HK-2 (cell line): ENCODE measurements around the gene TBCE.
"Not testable (repeated sequence)": the region's sequence is repeated elsewhere in the genome, so short reads cannot be mapped to it uniquely, and the experiment has no call there.

ENCODE experiments used
- DNase-seq: peaks from one replicate; pipeline ENCODE4 v3.0.0-alpha.2; 2018; ENCODE audit not compliant: unreplicated experiment

TBCE gene

DNA sequence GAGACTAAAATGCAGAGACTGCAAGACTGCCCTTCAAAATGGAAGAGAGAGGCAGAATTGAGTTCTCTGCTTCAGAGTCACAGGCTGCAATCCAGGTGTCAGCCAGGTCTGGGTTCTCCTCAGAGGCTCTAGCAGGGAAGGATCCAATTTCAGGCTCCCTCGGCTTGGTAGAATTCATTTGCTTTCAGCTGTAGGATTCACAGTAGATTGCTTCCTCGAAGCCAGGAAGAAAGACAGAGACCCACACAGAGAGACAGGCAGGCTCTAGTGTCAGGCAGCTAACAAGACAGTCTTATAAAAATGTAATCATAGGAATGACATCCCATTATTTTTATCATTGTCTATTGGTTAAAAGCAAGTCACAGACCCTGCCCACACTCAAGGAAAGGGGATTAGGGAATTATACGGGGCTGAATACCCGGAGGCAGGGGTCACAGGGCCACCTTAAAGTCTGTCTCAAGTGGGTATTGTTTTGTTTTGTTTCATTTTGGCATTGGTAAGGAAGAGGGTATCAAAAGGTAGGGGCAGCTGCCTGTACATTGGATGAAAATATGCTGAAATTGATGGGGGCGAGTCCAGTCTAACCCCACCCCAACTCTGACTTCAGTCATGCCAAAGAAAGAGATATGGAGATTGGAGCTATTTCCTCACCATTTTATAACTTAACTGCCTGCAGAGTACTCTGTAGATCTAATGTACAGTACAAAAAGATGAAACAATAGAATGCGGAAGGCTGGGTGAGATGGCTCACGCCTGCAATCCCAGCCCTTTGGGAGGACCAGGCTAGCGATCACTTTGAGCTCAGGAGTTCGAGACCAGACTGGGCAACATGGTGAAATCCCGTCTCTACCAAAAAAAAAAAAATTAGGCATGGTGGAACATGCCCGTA, 9.5 kb upstream of the TBCE start:
- no peak for DNase-seq

DNA sequence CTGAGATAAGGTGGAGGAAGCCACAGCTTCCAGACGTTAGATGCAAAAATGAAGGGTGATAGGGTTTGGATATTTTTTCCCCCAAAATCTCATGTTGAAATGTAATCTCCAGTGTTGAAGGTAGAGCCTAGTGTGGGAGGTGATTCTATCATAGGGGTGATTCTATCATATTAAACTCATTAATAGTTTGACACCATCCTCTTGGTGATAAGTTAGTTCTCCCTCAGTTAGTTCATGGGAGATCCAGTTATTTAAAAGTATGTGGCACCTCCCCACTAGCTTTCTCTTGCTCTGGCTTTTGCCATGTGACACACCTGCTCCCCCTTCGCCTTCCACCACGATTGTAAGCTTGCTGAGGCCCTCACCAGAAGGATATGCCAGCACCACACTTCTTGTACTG, 8.3 kb upstream of the TBCE start:
- DNase-seq: no peak

DNA sequence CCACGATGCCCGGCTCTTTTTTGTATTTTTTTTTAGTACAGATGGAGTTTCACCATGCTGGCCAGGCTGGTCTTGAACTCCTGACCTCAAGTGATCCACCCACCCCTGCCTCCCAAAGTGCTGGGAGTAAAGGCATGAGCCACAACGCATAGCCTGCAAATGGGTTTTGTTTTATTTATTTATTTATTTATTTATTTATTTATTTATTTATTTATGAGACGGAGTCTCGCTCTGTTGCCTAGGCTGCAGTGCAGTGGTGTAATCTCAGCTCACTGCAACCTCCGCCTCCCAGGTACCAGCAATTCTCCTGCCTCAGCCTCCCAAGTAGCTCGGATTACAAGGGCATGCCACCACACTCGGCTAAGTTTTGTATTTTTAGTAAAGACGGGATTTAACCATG, 3.0 kb upstream of the TBCE start:
- not testable (repeated sequence) for DNase-seq

DNA sequence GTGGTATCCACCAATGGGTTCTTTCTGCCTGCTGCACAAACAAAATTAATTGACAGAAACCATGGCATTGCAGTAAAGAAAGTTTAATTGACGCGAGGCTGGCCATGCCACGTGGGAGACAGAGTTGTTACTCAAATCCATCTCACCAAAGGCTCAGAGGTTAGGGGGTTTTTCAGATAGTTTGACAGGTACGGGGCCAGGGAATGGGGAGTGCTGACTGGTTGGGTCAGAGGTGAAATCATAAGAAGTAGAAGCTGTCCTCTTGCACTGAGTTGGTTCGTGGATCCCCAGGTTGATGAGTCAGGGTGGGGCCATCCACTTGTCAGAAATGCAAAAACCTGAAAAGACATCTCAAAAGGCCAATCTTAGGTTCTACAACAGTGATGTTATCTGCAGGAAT, 941 bp upstream of the TBCE start:
- DNase-seq: no peak

- DNase-seq: no peak
Observed at GRCh38 chr1:235368428-235368827, 1.2 kb downstream of the TBCE start.

DNA sequence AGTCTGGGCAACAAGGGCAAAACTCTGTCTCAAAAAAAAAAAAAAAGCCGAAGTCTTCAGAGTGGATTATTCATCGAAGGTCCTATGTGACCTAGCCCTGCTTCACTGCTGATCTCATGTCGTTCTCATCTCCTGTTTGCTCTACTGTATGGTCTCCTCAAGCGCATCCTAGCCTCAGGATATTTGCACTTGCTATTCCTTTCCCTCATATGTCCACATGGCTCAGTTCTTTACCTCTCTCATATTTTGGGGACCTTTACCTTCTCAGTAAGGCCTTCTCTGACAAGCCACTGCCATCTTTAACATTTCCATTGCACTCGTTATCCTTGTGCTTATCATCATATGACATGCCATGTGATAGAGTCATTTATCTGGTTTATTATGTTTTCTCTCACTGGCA, 2.6 kb downstream of the TBCE start:
- no peak for DNase-seq

- no peak for DNase-seq
Observed at GRCh38 chr1:235375919-235376605, 8.8 kb downstream of the TBCE start.

DNA sequence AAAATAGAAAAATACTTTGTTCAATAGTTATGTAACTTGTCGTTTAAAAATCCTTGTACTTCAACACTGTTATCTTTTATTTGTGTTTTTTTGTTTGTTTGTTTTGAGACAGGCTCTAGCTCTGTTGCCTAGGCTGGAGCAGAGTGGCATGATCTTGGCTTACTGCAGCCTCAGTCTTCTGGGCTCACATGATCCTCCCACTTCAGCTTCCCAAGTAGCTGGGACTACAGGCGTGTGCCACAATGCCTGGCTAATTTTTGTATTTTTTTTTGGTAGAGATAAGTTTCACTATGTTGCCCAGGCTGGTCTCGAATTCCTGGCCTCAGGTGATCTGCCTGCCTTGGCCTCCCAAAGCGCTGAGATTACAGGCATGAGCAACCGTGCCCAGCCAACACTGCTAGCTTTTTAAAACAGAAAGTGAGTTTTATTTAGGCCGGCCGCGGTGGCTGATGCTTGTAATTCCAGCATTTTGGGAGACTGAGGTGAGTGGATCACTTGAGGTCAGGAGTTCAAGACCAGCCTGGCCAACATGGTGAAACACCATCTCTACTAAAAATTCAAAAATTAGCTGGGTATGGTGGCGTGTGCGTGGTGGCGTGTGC, 11.0 kb downstream of the TBCE start:
- DNase-seq: not testable (repeated sequence)

- not testable (repeated sequence) for DNase-seq
Observed at GRCh38 chr1:235381955-235382739, 14.9 kb downstream of the TBCE start.

DNA sequence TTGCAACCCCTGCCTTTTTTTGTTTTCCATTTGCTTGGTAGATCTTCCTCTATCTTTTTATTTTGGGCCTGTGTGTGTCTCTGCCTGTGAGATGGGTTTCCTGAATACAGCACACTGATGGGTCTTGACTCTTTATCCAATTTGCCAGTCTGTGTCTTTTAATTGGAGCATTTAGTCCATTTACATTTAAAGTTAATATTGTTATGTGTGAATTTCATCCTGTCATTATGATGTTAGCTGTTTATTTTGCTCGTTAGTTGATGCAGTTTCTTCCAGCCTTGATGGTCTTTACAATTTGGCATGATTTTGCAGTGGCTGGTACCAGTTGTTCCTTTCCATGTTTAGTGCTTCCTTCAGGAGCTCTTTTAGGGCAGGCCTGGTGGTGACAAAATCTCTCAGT, 18.4 kb downstream of the TBCE start:
- DNase-seq: not testable (repeated sequence)

GRCh38 chr1:235391874-235392273, 24.6 kb downstream of the TBCE start:
- no peak for DNase-seq

- no peak for DNase-seq
Observed at GRCh38 chr1:235397733-235398132, 30.5 kb downstream of the TBCE start.

- no peak for DNase-seq
Observed at GRCh38 chr1:235399661-235400060, 32.4 kb downstream of the TBCE start.

DNA sequence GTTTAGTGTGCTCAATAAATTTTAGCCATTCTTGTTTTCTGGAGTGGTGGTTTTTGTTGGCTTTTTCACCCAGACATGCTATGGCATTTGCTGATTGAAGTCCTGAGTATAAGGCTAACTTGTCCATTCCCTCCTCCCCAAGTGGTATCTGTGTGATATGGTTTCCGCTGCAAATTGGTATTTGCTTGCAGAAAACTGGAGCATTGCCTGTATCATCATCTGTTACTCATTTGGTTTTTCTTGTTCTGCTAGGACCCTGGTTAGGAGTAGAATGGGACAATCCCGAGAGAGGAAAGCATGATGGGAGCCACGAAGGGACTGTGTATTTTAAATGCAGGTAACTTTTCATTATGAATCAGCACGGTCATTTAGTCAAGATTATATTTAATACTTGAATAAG, 34.0 kb downstream of the TBCE start:
- no peak for DNase-seq

DNA sequence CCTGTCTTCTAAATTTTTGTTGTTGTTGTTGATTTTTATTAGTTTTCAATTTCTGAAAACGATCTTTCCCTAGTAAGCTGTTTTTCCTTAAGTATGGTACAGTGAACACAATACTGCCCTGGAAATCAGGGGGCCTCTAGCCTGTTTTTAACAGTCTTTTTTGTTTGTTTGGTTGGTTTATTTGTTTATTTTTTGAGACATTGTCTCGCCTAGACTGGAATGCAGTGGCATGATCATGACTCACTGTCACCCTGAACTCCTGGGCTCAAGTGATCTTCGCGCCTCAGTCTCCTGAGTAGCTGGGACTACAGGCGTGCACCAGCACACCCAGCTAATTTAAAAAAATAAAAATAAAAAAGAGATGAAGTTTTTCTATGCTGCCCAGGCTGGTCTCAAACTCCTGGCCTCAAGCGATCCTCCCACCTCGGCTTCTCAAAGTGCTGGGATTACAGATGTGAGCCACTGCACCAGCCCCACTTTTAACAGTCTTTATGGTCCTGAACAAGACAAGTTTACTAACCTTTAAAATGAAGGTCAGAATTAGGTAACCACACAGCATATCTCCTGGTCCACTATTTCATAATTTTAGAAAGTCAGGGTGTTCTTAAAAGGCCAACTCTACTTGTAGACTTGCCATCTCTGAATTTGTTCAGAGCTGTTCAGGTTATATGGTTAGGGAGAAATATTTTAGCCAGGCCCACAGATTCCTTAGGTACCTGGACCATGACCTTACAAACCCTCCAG, 35.4 kb downstream of the TBCE start:
- DNase-seq: peak; percentile 27

GRCh38 chr1:235403593-235403992, 36.4 kb downstream of the TBCE start:
- no peak for DNase-seq

DNA sequence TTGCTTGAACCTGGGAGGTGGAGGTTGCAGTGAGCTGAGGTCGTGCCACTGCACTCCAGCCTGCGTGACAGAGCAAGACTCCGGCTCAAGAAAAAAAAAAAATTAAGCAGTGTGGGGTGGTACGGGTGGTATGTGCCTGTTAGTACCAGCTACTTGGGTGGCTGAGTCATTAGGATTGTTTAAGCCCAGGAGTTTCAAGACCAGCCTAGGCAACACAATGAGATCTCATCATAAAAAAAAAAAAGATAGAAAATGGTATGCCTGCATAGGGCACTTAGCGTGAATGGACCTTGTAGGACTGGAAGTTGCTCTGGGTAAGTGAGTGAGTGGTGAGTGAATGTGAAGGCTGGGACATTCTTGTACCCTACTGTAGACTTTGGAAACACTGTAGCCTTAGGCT, 37.0 kb downstream of the TBCE start:
- DNase-seq: peak; percentile 20

GRCh38 chr1:235407419-235407818, 40.2 kb downstream of the TBCE start:
- DNase-seq: no peak

GRCh38 chr1:235408503-235408960, 41.3 kb downstream of the TBCE start:
- no peak for DNase-seq

- no peak for DNase-seq
Observed at GRCh38 chr1:235409042-235409820, 42.0 kb downstream of the TBCE start.
